IPS DF 19.7 (cell line): ENCODE measurements around the gene ZFPL1.

Experiments used
- DNase-seq: peaks from one replicate; pipeline ENCODE4 v3.0.0-alpha.2; 2013; ENCODE audit warnings: low read depth, low spot score

ZFPL1 gene

DNA sequence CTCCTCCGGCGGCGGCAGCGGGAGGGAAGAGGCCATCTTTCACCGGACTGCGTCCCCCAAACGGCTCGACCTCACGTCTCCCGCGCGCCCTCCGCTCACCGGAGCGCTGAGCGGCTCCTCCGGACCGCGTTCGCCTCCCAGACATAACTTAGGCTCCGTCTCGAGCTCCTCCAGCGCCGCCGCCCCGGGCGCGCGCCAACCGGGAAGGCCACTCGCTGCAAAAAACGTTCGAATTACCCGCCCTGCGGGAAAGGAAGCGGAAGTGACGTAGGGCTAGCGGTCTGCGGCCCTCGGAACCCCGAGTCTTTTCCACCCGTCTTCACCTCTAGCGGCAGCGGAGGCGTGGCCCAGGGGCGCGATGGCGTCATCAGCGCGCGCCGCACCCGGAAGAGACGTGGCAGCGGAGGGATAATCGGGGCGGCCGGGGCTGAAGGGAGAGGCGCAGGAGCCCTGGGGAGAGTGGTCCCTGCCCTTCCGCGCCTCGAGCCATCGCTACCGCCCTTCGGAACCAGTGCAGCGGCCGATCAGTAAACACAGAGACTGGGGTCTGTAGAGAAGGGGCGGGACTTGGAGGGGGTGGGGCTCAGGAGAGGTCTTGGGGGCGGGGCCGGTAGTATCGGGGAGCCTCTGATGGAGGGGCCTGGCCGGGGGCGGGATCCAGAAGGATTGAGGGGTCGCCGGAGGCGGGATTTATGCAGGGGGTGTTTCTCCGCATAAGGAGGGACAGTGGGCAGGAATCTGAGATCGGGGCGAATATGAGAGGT lies at the start of gene ZFPL1, which contains the start of gene CDCA5:
TSS of gene ZFPL1 (plus strand) at position 389 of the 764 bp plus-strand sequence. CDS start 477 bp downstream, outside the sequence.
TSS of gene CDCA5 (minus strand) at position 207 of the 764 bp plus-strand sequence. CDS start at position 145, 62 bp downstream.
- DNase-seq: peak; percentile 84

DNA sequence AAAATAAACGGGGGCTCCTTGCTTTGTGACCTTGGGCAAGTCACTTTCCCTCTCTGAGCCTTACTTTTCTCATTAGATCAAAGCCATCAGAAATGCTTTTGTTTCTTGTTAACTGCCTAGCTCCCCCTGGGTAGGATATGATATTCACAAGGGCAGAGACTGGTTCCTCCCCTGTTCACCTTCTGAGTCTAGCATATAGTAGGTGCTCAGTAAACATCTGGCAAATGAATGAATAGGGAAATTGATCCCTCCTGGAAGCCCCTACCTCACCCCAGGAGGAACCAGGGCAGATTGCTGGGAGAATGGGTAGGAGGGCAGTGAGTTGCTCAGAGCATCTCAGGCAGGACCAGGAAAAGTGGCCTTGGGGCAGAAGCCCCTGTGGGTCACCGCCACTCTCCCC lies 49.6 kb upstream of the ZFPL1 start:
- DNase-seq: no peak

DNA sequence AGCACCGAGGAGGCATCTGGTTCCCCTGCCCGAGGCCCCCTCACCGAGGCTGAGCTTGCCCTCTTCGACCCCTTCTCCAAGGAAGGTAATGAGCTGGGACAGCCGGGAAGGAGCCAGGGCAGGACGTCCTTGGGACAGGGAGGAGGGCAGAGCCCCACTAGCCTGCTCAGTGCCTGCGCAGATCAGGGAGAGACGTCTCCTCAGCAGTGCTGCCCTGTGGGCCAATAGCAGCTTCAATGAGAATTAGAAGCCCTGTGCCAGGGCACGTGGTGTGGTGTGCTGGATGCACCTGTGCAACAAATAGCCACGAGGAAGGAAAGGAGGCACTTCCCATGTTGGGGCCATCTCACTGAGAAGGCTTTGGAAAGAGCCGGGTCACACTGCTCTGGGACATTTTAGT lies 48.4 kb upstream of the ZFPL1 start:
- no peak for DNase-seq

DNA sequence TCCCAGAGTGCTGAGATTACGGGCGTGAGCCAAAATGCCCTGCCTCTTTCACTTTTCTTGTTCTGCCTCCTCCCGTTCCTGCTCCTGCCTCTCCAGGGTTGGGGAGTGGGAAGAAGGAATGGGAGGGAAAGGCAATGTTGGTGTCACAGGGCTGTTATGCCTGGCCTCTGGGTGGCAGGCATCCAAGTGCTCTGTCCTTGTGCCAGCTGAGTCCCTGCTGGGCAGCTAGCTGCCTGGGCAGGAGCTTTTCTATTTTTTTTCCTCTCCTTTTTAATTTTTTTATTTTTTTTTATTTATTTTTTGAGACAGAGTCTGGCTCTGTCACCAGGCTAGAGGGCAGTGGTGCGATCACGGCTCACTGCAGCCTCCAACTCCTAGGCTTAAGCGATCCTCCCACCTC lies 47.1 kb upstream of the ZFPL1 start:
- no peak for DNase-seq

DNA sequence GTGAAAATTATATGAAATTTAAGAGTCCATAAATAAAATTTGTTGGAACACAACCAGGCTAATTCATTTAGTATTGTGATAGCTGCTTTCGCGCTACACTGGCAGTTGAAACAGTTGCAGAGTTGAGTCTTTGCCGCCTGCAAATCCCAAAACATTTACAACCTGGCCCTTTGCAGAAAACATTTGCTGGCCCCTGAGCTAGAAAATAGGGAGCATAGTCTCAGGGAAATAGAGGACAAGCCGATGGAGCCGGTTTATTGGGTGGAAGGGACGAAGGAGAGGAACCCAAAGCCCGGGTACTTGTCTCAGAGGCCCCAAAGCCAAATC lies 43.5 kb upstream of the ZFPL1 start:
- no peak for DNase-seq

DNA sequence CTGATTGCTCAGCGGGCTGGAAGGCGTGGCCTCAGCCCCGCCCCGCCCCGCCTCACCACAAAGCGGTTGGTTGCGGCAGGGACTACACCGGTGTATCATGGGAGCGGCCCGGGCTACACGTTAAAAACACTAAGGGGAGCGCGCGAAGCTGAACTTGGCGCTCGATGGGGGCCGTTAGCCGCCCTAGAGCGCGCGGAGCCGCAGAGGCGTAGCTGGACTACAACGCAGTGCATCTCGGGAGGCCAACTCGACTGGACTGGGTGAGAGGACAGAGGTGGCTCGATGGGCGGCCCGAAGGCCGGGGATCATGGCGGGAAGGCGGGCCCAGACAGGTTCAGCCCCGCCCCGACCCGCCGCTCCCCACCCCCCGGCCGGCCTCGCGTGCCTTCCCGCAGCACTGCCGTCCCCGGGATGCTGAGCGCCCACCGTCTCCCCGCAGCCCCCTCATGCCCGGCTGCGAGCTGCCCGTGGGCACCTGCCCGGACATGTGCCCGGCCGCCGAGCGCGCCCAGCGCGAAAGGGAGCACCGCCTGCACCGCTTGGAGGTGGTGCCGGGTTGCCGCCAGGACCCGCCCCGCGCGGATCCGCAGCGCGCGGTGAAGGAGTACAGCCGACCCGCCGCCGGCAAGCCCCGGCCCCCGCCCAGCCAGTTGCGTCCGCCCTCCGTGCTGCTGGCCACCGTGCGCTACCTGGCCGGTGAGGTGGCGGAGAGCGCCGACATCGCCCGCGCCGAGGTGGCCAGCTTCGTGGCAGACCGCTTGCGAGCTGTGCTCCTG lies 43.0 kb upstream of the ZFPL1 start, which contains the start of gene SAC3D1:
TSS of gene SAC3D1 (plus strand) at position 364 of the 776 bp plus-strand sequence. CDS start at position 447, 83 bp downstream.
- DNase-seq: peak; percentile 91

DNA sequence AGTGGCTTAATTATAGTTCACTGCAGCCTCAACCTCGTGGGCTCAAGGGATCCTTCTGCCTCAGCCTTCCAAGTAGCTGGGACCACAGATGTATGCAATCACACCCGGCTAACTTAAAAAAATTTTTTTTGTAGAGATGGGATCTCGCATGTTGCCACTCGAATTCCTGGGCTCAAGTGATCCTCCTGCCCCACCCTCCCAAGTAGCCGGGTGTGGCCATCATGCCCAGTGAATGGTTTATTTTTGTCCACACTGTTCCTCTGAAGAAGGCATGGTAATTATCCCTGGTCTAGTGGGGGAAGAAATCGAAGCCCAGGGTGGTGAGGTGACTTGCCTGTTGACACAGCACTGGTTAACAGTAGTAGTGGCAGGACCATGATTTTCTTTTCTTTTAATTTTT lies 41.1 kb upstream of the ZFPL1 start:
- DNase-seq: no peak

DNA sequence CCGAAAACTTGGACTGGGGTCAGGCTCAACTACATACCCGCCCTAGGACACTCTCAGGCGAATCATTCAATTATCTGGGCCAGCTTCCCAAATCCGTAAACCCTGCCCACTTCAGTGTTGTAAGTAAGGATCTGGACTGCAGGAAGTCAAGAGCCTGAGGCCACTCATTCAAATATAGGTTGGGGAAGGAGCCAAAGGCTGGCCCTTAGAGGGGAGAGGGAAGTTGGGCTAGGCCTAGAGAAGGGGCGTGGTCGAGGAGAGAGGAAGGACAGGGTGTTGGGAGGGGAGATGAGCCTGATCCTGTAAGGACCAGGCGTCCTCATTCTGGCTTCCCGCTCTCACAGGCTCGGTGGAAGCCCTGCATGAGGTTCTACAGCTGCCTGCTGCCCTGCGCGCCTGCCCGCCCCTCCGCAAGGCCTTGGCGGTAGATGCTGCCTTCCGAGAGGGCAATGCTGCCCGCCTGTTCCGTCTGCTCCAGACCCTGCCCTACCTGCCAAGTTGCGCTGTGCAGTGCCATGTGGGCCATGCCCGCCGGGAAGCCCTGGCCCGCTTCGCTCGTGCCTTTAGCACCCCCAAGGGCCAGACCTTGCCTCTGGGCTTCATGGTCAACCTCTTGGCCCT lies 40.0 kb upstream of the ZFPL1 start:
- DNase-seq: no peak

DNA sequence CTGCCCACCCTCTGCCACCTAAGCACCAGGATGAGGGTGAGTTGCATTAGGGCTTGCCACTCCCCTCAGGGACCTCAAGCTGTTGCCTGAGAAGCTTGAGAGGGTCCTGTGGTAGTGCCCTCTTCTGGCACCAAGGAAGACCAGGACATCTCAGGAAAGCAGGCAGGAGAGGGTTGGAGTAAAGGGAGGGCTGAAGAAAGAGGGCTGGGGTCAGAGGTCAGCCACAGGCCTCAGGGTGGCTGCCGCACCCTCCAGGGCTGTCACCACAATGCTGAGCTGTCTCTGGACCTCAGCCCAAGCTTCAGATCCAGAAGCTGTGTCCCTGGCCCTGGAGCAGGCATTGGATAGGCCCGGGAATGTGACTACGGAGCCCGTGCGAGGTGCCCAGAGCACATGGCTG lies 39.0 kb upstream of the ZFPL1 start:
- no peak for DNase-seq

DNA sequence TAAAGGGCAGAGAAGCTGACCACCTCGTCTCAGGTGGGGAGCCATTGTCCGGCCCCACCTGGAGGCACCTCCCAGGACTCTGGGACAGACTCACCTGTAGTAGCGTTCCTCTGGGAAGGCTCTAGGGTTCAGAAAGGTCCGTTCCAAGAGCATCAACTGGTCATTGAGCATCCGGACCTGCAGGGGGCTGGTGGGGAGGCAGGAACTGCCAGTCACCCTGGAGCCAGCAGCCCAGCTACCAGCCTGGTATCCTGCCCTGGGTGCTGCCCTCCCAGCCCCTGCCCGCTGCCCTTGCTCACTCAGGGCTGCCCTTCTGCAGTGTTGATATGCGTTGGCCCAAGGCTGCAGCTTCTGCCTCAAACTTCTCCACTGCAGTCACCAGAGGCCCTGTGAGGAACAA lies 38.3 kb upstream of the ZFPL1 start:
- no peak for DNase-seq

DNA sequence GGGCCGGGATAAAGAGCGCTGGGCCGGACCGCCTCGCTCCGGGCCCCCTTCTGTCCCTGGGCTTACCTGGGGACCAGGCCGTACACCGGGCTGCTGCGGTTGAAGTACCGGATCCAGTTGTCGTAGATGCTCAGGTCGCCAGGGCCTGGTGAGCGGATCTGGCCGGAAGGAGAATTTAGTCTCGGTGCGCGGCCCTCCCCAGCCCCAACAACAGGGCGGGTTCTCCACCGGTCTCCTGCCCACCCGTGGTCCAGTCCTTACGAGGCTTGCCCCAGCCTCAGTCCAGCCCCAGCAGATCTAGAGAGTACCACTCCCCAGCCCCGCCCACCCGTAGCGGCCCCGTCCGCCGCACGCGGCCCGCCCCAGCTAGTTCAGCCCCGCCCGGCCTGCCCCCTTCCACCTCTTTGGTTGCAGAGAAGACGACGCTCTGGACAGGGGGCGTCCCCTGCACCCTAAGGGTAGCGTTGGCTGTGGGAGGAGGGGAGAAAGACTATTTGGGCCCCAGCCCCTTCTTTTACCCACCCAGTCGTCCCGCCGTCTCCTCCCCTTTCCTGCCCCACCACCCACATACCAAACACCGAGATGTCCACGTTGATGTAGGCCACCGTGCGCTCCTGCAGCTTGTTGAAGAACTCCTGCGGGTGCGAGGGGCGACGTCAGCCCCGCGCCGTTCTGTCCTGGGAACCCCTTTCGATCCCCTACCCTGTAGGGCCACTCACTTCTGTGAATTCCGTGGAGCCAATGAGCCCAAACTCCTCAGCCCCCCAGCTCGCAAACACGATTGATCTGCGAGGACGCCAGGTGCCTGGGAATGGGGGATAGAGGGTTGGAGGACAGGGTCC lies 36.2 kb upstream of the ZFPL1 start:
- no peak for DNase-seq

DNA sequence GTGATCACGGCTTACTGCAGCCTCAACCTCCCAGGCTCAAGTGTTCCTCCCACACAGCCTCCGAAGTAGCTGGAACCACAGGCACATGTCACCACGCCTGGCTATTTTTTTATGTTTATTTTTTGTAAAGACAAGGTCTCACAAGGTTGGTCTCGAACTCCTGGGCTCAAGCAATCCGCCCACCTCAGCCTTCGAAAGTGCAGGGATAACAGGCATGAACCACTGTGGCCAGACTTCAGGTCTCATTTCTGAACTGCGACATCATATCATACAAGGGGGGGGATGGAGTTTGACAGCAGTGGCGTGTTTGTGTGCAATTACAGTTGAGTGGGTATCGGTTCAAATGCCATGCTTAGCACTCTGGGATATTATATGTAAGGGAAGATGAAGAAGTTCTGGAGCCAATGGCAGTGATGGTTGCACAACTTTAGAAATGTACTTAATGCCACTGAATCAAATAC lies 32.6 kb upstream of the ZFPL1 start:
- no peak for DNase-seq

DNA sequence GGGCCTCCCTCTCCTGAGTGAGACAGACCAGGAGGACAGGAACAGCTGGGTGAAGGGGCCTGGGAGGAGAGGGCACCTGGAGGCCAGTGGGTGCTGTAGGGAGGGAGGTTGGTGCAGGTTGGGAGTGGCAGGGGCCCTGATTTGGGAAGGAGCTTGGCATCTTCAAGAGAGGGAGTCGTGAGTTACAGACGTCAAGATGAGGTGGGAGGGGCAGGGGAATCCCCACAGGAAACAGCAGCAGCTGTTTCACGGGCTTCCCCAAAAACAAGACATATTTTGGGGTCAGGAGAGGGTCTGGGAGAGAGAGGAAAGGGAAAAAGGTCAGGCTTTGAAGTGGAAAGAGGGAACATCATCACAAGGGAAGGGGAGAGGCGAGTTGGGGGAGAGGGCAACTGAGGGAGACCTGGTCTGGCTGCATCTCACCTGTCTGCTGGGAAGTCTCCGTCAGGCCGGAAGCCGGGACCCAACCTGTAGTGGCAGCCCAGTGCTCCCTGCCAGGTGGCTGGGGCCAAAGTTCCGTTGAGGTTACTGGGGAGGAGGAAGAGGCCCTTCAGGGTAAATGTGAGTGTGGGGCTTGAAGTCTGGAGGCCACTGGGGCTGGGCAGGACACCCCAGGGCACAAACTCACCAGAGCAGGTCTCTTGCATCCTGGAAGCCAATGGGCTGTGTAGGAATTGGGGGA lies 30.1 kb upstream of the ZFPL1 start:
- no peak for DNase-seq

DNA sequence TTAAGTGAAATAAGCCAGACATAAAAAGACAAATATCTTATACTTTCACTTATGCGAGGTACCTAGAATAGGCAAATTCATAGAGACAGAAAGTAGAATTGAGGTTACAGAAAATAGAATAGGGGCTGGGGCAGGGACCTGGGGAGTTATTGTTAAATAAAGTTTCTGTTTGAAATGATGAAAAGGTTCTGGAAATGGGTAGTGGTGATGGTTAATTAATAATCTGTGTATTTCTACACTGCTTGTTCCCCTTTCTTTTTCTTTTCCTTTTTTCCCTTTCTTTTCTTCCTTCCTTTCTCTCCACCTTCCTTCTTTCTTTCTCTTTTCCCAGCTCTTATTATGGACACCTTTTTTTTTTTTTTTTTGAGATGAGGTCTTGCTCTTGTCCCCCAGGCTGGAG lies 28.5 kb upstream of the ZFPL1 start:
- no peak for DNase-seq

DNA sequence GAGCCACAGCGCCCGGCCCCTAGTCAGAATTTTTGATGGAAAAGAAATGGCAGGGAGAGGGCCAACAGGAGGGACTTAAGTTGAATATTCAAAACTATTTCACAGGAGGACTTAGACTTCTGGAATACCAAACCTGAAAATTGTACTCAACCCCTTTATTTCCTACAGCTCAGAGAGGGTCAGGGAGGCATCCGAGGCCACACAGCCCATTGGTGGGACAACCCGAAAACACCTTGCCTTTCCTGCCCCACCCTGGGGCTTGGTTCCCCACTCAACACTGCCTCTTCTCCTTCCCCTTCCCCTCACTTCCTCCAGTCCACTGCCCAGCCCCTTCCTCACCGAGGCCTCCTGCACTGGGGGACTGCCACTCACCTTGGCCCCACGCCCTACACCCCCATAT lies 27.0 kb upstream of the ZFPL1 start:
- DNase-seq: no peak

DNA sequence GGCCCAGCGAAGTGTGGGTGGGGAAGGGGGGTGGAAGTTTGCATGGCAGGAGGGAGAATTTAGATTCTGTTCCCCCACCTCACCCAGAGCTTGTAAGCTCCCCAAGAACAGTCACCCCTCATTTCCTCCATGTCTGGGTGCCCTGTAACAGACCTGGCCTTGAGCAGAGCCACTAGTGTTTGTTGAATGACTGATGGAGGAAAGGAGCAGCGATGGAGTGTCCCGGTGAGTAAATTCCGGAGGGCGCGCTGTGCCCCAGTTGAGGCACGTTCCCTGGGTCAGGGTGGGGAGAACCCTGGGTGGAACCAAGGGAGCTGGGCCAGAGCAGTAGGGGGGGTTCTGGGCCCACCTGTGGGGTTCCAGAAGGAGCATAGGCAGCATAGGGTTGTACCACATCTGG lies 26.5 kb upstream of the ZFPL1 start:
- no peak for DNase-seq

DNA sequence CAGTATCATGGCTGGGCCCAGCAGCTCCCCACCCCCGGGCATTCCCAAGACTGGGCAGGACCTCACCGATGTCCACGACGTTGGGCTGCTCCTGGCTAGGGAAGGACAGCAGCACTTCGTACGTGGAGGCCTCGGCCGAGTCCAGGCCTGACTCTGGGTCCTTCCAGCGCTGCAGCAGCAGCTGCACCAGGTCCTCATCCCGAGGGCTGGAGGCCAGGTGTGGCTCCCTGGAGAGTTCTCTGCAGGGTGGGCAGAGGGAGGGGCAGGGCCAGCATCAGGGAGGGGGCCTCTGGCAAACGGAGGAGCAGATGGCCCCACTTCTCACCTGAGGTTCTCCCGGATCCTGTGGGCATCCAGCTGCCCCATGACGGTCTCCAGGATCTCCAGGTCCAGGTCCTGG lies 26.0 kb upstream of the ZFPL1 start:
- no peak for DNase-seq

DNA sequence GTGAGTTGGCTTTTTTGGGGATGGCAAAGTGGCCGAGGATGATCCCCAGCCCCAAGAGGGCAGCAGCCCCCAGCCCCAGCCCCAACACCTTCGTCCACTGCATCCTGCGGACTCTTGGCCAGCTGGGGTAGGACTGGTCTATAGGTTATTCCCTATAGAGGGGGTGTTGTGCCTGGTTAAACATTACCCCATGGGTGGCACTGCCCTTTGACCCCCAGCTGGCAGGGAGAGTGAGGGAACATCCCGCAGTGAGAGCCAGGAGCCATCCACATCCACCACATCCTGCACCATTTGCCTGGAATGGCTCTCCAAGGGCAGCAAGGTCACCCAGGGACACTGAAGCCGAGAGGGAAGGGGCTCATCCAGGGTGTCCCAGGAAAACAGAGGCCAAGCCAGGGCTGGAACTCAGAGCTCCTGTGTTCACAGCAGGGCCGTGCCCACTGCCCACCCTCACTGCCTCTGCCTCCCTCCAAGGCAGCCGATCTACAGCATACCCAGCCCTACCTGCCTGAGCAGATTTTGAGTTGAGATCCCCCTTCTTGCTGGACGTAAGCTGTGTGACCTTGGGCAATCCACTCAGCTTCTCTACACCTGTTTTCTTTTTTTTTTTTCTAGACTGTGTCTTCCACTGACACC lies 25.5 kb upstream of the ZFPL1 start, which contains the start of gene NAALADL1:
TSS of gene NAALADL1 (minus strand) at position 135 of the 636 bp plus-strand sequence. CDS start at position 103, 32 bp downstream.
- DNase-seq: no peak

DNA sequence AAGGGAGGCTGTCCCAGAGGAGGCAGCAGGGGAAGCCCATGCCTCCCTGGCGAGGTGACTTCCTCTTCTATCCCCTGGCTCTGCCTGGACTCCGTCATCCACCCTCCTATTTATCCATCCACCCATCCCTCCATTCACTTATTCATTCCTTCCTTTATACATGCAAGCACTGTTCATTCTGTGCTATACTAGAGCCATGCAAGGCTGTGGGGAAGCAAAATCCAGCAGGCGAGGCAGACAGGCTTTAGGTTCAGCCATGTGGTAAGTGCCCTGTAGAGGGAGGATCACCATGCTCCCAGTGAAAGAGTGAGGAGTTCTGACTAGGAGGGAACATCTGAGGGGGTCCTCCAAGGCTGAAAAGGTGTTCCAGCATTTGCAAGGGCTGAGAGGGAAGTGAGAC lies 24.5 kb upstream of the ZFPL1 start:
- DNase-seq: no peak
